Measurements from ENCODE around the gene CISD2. TPM values are rescaled to one million over a fixed set of nuclear protein-coding genes. Genes with fewer than 3 reads are reported as not detected.
"Not testable (repeated sequence)": the region's sequence is repeated elsewhere in the genome, so short reads cannot be mapped to it uniquely, and the experiment has no call there.

Gene CISD2
- total and polyA plus RNA-seq, 2 experiments from 2014 or later: 34.1 to 102 TPM

GRCh38 chr4:102871772-102872171 is 3.0 kb downstream of the CISD2 start (continued):
- no peak for TF ChIP-seq ZNF462 (CRISPR knock-in tag; IDR thresholded peaks at IDR 0.05)
- TF ChIP-seq NANOG (IDR thresholded peaks at IDR 0.05; ENCODE audit: borderline replicate concordance): no peak
- TF ChIP-seq STAT1 (IDR thresholded peaks at IDR 0.05; ENCODE audit: unreplicated experiment): no peak
- no peak for TF ChIP-seq JUNB (IDR thresholded peaks at IDR 0.05; ENCODE audit: unreplicated experiment)

- peaks cover 92% of the 10 kb centered on the region for H3K79me2 ChIP-seq (replicated peaks; ENCODE audit: insufficient read depth)
- H3K27me3 ChIP-seq (ENCODE audit: insufficient read depth); H2AFZ ChIP-seq; H3K27me3 Mint-ChIP-seq (ENCODE audit: insufficient read depth, low read depth, poor library complexity); H3K4me2 ChIP-seq; H3K4me1 ChIP-seq (ENCODE audit: insufficient read depth); H3K27ac Mint-ChIP-seq; ATAC-seq; H3K27ac ChIP-seq (ENCODE audit: low read depth); H3F3A ChIP-seq (replicated peaks; ENCODE audit: low read depth); H4K20me1 ChIP-seq (replicated peaks; ENCODE audit: insufficient read depth); H3K9me2 ChIP-seq (ENCODE audit: insufficient read depth); H3K4me3 Mint-ChIP-seq; DNase-seq (ENCODE audit: low spot score); H3K4me3 ChIP-seq; H3K4me1 Mint-ChIP-seq: not testable (repeated sequence)
- peaks cover 68% of the 10 kb centered on the region for H3K36me3 Mint-ChIP-seq (ENCODE audit: low read depth)
- peaks cover 38% of the 10 kb centered on the region for H3K9me3 Mint-ChIP-seq
- peaks cover 22% of the 10 kb centered on the region for H3K36me3 ChIP-seq (ENCODE audit: insufficient read depth)
Measured at GRCh38 chr4:102877477-102878106, 8.8 kb downstream of the CISD2 start.

GRCh38 chr4:102878349-102878748 is 9.6 kb downstream of the CISD2 start:
- H3K27me3 Mint-ChIP-seq (ENCODE audit: insufficient read depth, low read depth, poor library complexity); DNase-seq (ENCODE audit: low spot score); H4K20me1 ChIP-seq (replicated peaks; ENCODE audit: insufficient read depth); H3K4me3 ChIP-seq; H3K4me1 Mint-ChIP-seq; H3F3A ChIP-seq (replicated peaks; ENCODE audit: low read depth); H3K27ac Mint-ChIP-seq; H3K27ac ChIP-seq (ENCODE audit: low read depth); H3K4me3 Mint-ChIP-seq; H3K4me2 ChIP-seq; H3K27me3 ChIP-seq (ENCODE audit: insufficient read depth); ATAC-seq; H3K9me2 ChIP-seq (ENCODE audit: insufficient read depth); H2AFZ ChIP-seq: not testable (repeated sequence)
- Mint-ChIP-seq H3K36me3 (ENCODE audit: low read depth) (peaks cover 61% of the 10 kb centered on the region), H3K9me3 (peaks cover 38% of the 10 kb centered on the region)
- peaks cover 12% of the 10 kb centered on the region for H3K4me1 ChIP-seq (ENCODE audit: insufficient read depth)
- peaks cover 22% of the 10 kb centered on the region for H3K36me3 ChIP-seq (ENCODE audit: insufficient read depth)
- peaks cover 92% of the 10 kb centered on the region for H3K79me2 ChIP-seq (replicated peaks; ENCODE audit: insufficient read depth)
